Ovary (tissue), 9 donors: ENCODE results near the gene OR13A1. TPM values are rescaled to one million over a fixed set of nuclear protein-coding genes. Genes with fewer than 3 reads are reported as not detected.

ENCODE experiments used
- DNase-seq, 5 donors: peaks; one replicate each; pipeline ENCODE4 v3.0.0-alpha.2; 2019 to 2020
- H3K27ac ChIP-seq, 2 donors: fragments of 200-600 bp; one replicate each; pipeline versions ENCODE4 v1.5.1 to v1.8.0; 2019 to 2022
- H3K27me3 ChIP-seq: fragments of 200-600 bp; one replicate; pipeline ENCODE4 v1.8.0; 2022
- H3K36me3 ChIP-seq: fragments of 200-600 bp; sonication (generic); one replicate; pipeline ENCODE4 v1.5.1; 2019
- H3K4me1 ChIP-seq: one replicate; pipeline ENCODE4 v1.8.1; 2013; ENCODE audit warnings: mild to moderate bottlenecking, moderate library complexity; ENCODE audit not compliant: insufficient read depth
- H3K4me3 ChIP-seq: fragments of 200-600 bp; sonication (generic); one replicate; pipeline ENCODE4 v1.5.1; 2017
- H3K9me3 ChIP-seq, 2 donors: fragments of 200-600 bp in 1 of 2; sonication (generic) in 1 of 2; one replicate each; pipeline versions ENCODE4 v1.5.1 to v1.8.1; 2013 to 2019; ENCODE audit warnings: mild to moderate bottlenecking in 1 of 2, moderate library complexity in 1 of 2
- EP300 ChIP-seq: sonication (generic); formaldehyde crosslinking; IDR thresholded peaks from one replicate; pipeline ENCODE4 v1.6.1; 2017; ENCODE audit warnings: antibody characterized with exemption
- POLR2A ChIP-seq: fragments of 450-650 bp; IDR thresholded peaks from one replicate; pipeline ENCODE4 v1.6.1; 2017; ENCODE audit warnings: antibody characterized with exemption, mild to moderate bottlenecking, moderate library complexity
- WGBS, 3 donors: extraction: QIAGEN DNeasy Blood & Tissue Kit in 1 of 3; methylation state at CpG; one replicate each; pipeline versions ENCODE4 v1.1.5 to v1.1.7; 2013 to 2017; 5-methylcytosine and 5-hydroxymethylcytosine counted together
- intact Hi-C, 4 donors: fragments of 100-400 bp; cut with DNase I; formaldehyde crosslinking; loops; one replicate each; pipeline versions ENCODE4 v1.11.0 to v1.15.1; 2022 to 2023
- polyA plus RNA-seq, 2 donors: library from polyadenylated mRNA; stranded (reverse); fragments of 200-250 nt in 1 of 2; fragments of 350-450 nt in 1 of 2; fragmentation: Illumina TruSeq in 1 of 2; extraction: RNeasy Lipid Tissue Mini Kit (QIAGEN cat#74804) in 1 of 2; gene quantifications; one replicate each; pipeline ENCODE4 v1.2.3, GENCODE V29; 2013 to 2014
- total RNA-seq, 7 donors: library from RNA; depleted of rRNA in 2 of 7; stranded (reverse); fragments of >200 nt in 2 of 7; fragmentation: NEBNext Ultra II Directional in 3 of 7; extraction: Animal tissue kit (Norgen Biotek cat#: 25700) in 3 of 7; gene quantifications; one replicate each; pipeline versions ENCODE4 v1.1.0 to v1.2.4, GENCODE V29; 2016 to 2023
- TF ChIP-seq, protein P1 (sequence below), 3 donors: fragments of 450-650 bp in 2 of 3; fragments of 200-600 bp in 1 of 3; IDR thresholded peaks; one replicate each; pipeline versions ENCODE4 v1.5.1 to v1.8.0; 2016 to 2022; ENCODE audit warnings: antibody characterized with exemption in 3 of 3, mild to moderate bottlenecking in 1 of 3
- donor health status: DM: no; HTN: no; CAD: no; lungs with moderate emphysema.
- donor health status: DM: no; HTN: no; CAD: no.
- donor health status: Bipolar disorder and iron deficiency.
- donor health status: DM: yes; HTN: yes; CAD: no.
- donor health status: DM: no; HTN: no; CAD: no.
- donor health status: DM: yes; HTN: yes; CAD: no.

The OR13A1 gene
- total and polyA plus RNA-seq, 9 donors, result 0.08 to 0.15 TPM; not detected in 7

DNA sequence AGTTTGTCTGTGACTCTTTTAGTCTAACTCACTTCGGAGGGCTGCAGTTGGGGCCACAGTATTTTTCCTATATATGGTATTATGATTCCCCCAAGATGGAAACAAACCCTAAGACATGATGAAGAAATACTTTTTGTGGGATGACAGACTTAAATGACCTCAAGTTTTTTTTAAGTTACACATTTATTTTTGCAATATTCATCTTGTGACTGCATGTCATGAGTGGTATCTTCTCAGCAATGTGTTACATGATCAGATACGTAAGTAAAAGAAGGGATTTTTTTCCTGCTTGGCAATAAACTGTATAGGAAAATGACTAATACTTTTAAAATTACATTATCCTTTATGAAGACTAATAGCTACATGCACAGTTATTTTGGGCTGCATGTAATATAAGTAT, 57.8 kb downstream of the OR13A1 start:
- no peaks in the 10 kb centered on the region for H3K27me3 ChIP-seq
- TF ChIP-seq EP300 (no peak), POLR2A (no peak)
- TF ChIP-seq, protein P1, sequence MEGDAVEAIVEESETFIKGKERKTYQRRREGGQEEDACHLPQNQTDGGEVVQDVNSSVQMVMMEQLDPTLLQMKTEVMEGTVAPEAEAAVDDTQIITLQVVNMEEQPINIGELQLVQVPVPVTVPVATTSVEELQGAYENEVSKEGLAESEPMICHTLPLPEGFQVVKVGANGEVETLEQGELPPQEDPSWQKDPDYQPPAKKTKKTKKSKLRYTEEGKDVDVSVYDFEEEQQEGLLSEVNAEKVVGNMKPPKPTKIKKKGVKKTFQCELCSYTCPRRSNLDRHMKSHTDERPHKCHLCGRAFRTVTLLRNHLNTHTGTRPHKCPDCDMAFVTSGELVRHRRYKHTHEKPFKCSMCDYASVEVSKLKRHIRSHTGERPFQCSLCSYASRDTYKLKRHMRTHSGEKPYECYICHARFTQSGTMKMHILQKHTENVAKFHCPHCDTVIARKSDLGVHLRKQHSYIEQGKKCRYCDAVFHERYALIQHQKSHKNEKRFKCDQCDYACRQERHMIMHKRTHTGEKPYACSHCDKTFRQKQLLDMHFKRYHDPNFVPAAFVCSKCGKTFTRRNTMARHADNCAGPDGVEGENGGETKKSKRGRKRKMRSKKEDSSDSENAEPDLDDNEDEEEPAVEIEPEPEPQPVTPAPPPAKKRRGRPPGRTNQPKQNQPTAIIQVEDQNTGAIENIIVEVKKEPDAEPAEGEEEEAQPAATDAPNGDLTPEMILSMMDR (IDR thresholded peaks at IDR 0.05), result no peak
- H3K36me3 ChIP-seq, result no peaks in the 10 kb centered on the region
- WGBS, 3 donors, result 78 to 83% (median 82%) methylated on average over 2 of the region's 2 CpGs
- no peak for DNase-seq
- no peak overlapping the region for H3K4me3 ChIP-seq
- no peaks in the 10 kb centered on the region for H3K9me3 ChIP-seq
- no peak overlapping the region for H3K27ac ChIP-seq
- H3K4me1 ChIP-seq, result no peaks in the 10 kb centered on the region
- intact Hi-C loops, result no loop called here

DNA sequence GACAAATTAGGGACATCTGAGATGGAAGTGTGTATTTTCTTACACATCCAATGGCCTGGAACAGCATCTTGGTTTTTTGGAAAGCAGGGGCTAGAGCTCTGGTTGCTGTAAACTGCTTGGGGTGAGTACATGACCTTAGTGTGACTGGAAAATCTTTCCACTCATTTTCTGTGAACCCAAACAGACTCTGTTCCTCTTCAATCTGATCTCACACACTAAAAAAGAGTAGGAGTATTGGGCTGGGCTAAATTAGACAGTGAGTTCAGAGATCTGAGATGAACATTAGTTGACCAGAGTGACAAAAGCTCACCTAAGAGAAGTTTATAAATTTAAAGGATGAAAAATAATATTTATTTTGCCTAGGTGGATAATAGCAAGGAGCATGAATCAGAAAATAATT, 59.2 kb downstream of the OR13A1 start:
- H3K36me3 ChIP-seq, result no peaks in the 10 kb centered on the region
- H3K27me3 ChIP-seq, result no peaks in the 10 kb centered on the region
- DNase-seq, result no peak
- H3K9me3 ChIP-seq, result no peaks in the 10 kb centered on the region
- H3K4me3 ChIP-seq, result no peak overlapping the region
- intact Hi-C loops, result no loop called here
- no peaks in the 10 kb centered on the region for H3K4me1 ChIP-seq
- no peak for TF ChIP-seq POLR2A
- TF ChIP-seq, protein P1 (IDR thresholded peaks at IDR 0.05), result no peak
- no peak for TF ChIP-seq EP300
- no peak overlapping the region for H3K27ac ChIP-seq

DNA sequence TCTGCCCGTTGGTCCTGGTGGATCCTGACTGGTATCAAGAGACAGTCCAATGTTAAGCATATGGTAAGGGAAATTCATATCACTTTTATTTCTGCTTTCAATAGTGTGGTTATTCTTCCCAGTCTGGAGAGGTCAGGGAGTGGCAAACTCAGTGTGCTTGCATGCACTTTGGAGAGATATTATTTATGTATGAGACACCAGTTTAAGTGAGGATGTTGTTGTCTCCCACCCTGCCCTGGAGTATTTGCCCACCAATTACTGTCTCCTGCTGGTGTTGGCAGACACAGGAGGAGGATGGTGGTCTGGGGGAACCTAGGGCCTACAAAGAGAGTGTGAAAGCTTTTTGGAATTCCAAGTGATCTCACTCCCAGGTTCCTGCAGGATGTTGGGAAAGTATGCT, 59.7 kb downstream of the OR13A1 start:
- intact Hi-C loops, result no loop called here
- no peak for DNase-seq
- no peak for TF ChIP-seq POLR2A
- TF ChIP-seq, protein P1 (IDR thresholded peaks at IDR 0.05), result no peak
- TF ChIP-seq EP300, result no peak
- Histone ChIP-seq H3K4me1 (no peaks in the 10 kb centered on the region), H3K27ac (no peak overlapping the region), H3K9me3 (no peaks in the 10 kb centered on the region), H3K4me3 (no peak overlapping the region), H3K36me3 (no peaks in the 10 kb centered on the region), H3K27me3 (no peaks in the 10 kb centered on the region)
- WGBS, 3 donors, result 80 to 89% (median 83%) methylated on average over 1 of the region's 1 CpG

DNA sequence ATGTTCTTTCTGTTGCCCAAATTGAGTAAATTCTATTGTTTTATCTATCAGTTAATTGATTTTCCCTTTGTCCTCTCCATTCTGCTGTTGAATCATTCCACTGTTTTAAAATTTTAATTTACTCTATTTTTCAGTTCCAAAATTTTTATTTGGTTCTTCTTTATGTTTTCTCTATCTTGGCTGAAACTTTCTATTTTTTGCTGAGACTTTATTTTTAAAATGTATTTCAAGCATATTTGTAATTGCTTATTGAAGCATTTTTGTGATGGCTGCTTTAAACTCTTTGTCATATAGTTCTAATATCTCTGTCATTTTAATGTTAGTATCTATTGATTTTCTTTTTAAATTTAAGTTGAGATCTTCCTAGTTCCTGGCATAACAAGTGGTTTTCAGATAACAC, 60.5 kb downstream of the OR13A1 start:
- Histone ChIP-seq H3K9me3 (no peaks in the 10 kb centered on the region), H3K27me3 (no peaks in the 10 kb centered on the region), H3K4me1 (no peaks in the 10 kb centered on the region), H3K4me3 (no peak overlapping the region), H3K27ac (no peak overlapping the region), H3K36me3 (no peaks in the 10 kb centered on the region)
- intact Hi-C loops, result no loop called here
- no peak for TF ChIP-seq EP300
- TF ChIP-seq, protein P1 (IDR thresholded peaks at IDR 0.05), result no peak
- no peak for TF ChIP-seq POLR2A
- no peak for DNase-seq
